ENCODE measurements around the gene AMFR. TPM values are rescaled to one million over a fixed set of nuclear protein-coding genes. Genes with fewer than 3 reads are reported as not detected.

The AMFR gene
- total RNA-seq, 1 experiment from 2014 or later, result 48.1 TPM

DNA sequence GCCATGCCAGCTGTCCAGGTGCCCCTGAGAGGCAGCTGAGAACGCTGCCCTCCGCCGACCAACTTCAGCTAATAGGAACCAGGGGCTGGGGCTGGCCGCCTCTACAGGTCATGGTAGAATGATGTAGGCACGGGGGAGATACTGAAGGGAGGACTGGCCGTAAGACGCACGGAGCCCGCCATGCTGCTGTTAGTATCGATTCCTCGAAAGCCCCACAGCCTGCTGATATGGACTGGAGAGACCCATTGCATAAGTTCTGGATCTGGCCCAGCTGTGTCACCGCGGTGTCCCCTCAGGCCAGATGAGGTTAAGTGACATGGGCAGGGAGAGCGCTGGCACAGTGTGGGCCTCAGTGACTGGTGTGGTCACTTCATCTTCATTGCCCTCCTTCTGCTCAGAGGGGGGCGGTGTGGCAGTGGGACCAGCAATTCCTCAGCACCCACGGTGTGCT, 75.6 kb downstream of the AMFR start:
- Histone ChIP-seq H3K4me3 (ENCODE audit: low read depth, low read length, poor library complexity, severe bottlenecking) (no peak overlapping the region), H3K27me3 (replicated peaks; ENCODE audit: insufficient read depth, low read depth, low read length, poor library complexity) (no peaks in the 10 kb centered on the region), H3K36me3 (ENCODE audit: insufficient read depth, low read length, poor library complexity, severe bottlenecking) (no peaks in the 10 kb centered on the region), H3K4me1 (ENCODE audit: insufficient read depth, low read length, poor library complexity, severe bottlenecking) (no peaks in the 10 kb centered on the region), H3K27ac (ENCODE audit: low read depth, low read length, poor library complexity, severe bottlenecking) (no peak overlapping the region), H3K9me3 (ENCODE audit: low read depth, low read length, poor library complexity, severe bottlenecking) (no peaks in the 10 kb centered on the region)
- POLR2A ChIA-PET (ENCODE audit: low non-redundant PET), result no interaction called here
- TF ChIP-seq, protein P1, sequence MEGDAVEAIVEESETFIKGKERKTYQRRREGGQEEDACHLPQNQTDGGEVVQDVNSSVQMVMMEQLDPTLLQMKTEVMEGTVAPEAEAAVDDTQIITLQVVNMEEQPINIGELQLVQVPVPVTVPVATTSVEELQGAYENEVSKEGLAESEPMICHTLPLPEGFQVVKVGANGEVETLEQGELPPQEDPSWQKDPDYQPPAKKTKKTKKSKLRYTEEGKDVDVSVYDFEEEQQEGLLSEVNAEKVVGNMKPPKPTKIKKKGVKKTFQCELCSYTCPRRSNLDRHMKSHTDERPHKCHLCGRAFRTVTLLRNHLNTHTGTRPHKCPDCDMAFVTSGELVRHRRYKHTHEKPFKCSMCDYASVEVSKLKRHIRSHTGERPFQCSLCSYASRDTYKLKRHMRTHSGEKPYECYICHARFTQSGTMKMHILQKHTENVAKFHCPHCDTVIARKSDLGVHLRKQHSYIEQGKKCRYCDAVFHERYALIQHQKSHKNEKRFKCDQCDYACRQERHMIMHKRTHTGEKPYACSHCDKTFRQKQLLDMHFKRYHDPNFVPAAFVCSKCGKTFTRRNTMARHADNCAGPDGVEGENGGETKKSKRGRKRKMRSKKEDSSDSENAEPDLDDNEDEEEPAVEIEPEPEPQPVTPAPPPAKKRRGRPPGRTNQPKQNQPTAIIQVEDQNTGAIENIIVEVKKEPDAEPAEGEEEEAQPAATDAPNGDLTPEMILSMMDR (conservative IDR thresholded peaks at IDR 0.05; ENCODE audit: low read depth, low read length), result no peak
- TF ChIP-seq EZH2 (IDR thresholded peaks at IDR 0.05; ENCODE audit: borderline replicate concordance, low read depth, low read length, poor library complexity, severe bottlenecking), result no peak
- intact Hi-C loops (cut with micrococcal nuclease; ENCODE audit: unreplicated experiment), result no loop called here
- no peak for DNase-seq (ENCODE audit: low spot score)
- no TSS peak for BruUV-seq (replicated peaks)
- CTCF ChIA-PET, result no interaction called here

DNA sequence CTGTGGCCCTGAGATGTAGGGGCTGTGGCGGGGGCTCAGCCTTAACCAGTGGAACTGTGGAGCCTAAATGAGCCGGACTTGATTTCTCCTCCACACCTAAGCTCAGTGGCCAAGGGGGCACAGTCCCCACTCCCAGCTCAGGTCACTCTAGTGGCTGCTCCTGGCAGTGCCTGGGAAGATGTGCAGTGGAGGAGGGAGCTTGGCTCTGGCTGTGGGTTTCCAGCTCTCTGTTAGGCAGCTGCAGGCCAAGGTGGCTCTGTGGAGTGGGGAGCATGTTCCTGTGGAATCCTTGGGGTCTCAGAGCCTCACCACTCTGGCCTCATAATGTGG, 76.3 kb downstream of the AMFR start:
- Histone ChIP-seq H3K4me1 (ENCODE audit: insufficient read depth, low read length, poor library complexity, severe bottlenecking) (no peaks in the 10 kb centered on the region), H3K36me3 (ENCODE audit: insufficient read depth, low read length, poor library complexity, severe bottlenecking) (no peaks in the 10 kb centered on the region), H3K9me3 (ENCODE audit: low read depth, low read length, poor library complexity, severe bottlenecking) (no peaks in the 10 kb centered on the region), H3K4me3 (ENCODE audit: low read depth, low read length, poor library complexity, severe bottlenecking) (no peak overlapping the region), H3K27ac (ENCODE audit: low read depth, low read length, poor library complexity, severe bottlenecking) (no peak overlapping the region), H3K27me3 (replicated peaks; ENCODE audit: insufficient read depth, low read depth, low read length, poor library complexity) (no peaks in the 10 kb centered on the region)
- no peak for DNase-seq (ENCODE audit: low spot score)
- ChIA-PET CTCF (no interaction called here), POLR2A (ENCODE audit: low non-redundant PET) (no interaction called here)
- intact Hi-C loops (cut with micrococcal nuclease; ENCODE audit: unreplicated experiment), result no loop called here
- BruUV-seq (replicated peaks), result no TSS peak
- no peak for TF ChIP-seq EZH2 (IDR thresholded peaks at IDR 0.05; ENCODE audit: borderline replicate concordance, low read depth, low read length, poor library complexity, severe bottlenecking)
- TF ChIP-seq, protein P1 (conservative IDR thresholded peaks at IDR 0.05; ENCODE audit: low read depth, low read length), result no peak

DNA sequence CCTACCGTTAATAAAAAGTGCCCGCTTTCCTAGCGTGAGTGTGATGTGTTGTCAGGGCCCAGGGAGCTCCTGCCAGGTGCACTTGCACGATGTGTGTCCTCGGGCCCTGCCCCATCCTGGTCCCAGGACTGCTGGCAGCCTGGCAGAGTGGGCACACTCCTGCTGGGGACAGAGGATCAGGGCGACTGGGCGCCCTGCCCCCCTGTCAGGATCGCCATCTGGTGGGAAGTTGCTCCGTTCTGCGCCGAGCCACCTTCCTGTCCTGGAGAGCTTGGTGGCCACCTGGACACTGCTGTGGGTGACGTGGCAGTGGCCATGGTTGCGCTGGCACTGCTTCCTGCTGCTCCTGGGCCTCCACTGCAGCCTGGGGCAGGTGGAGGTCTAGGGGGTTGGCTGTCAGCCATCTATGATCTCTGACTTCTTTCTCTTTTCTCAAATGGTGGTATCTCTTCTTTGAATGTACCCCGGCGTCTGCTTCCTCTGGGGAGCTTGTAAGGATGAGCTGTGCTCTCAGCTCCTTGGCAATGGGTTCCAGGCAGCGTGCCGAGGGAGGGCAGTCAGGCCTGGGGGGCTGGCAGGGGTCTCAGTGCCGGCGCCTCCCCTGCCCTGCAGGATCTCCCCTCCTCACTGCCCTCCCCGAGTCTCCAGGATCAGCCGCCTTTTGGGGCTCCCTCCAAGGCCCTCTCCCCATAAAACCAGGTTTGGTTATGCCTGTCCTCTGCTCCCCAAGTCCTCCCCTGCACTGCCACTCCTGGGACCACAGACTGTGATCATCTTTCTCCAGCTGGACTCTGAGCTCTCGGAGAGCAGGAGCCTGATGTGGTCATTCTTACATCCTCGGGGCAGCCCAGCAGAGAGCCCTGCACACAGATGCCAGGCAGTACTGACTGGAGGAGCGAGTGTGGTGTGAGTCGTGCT, 76.9 kb downstream of the AMFR start:
- no TSS peak for BruUV-seq (replicated peaks)
- no peak overlapping the region for H3K27ac ChIP-seq (ENCODE audit: low read depth, low read length, poor library complexity, severe bottlenecking)
- TF ChIP-seq, protein P1 (conservative IDR thresholded peaks at IDR 0.05; ENCODE audit: low read depth, low read length), result no peak
- TF ChIP-seq EZH2 (IDR thresholded peaks at IDR 0.05; ENCODE audit: borderline replicate concordance, low read depth, low read length, poor library complexity, severe bottlenecking), result no peak
- ChIA-PET POLR2A (ENCODE audit: low non-redundant PET) (no interaction called here), CTCF (interaction anchor here (0.6 kb wide), 1 partner anchor 30 kb away, joined by 8 read pairs; no protein-coding TSS in a partner anchor)
- no peak overlapping the region for H3K4me3 ChIP-seq (ENCODE audit: low read depth, low read length, poor library complexity, severe bottlenecking)
- DNase-seq (ENCODE audit: low spot score), result no peak
- no peaks in the 10 kb centered on the region for H3K4me1 ChIP-seq (ENCODE audit: insufficient read depth, low read length, poor library complexity, severe bottlenecking)
- no peaks in the 10 kb centered on the region for H3K27me3 ChIP-seq (replicated peaks; ENCODE audit: insufficient read depth, low read depth, low read length, poor library complexity)
- H3K9me3 ChIP-seq (ENCODE audit: low read depth, low read length, poor library complexity, severe bottlenecking), result no peaks in the 10 kb centered on the region
- H3K36me3 ChIP-seq (ENCODE audit: insufficient read depth, low read length, poor library complexity, severe bottlenecking), result no peaks in the 10 kb centered on the region
- intact Hi-C loops (cut with micrococcal nuclease; ENCODE audit: unreplicated experiment), result no loop called here
